OCI-LY1 (cell line): ENCODE results near the gene SPATS2L.

Experiments
- EZH2 ChIP-seq: fragments of 200-600 bp; sonication (generic), shearing (Covaris generic); IDR thresholded peaks from 2 replicates; pipeline ENCODE4 v1.8.0; 2017; ENCODE audit warnings: borderline replicate concordance, mixed run types, mild to moderate bottlenecking, antibody characterized with exemption, low read length, moderate library complexity, mixed read lengths
- TF ChIP-seq, protein P1 (sequence below): fragments of 200-600 bp; sonication (generic), shearing (Covaris generic); IDR thresholded peaks from 2 replicates; pipeline ENCODE4 v1.5.1; 2017; ENCODE audit warnings: mild to moderate bottlenecking, antibody characterized with exemption, low read length, moderate library complexity, mixed read lengths

DNA sequence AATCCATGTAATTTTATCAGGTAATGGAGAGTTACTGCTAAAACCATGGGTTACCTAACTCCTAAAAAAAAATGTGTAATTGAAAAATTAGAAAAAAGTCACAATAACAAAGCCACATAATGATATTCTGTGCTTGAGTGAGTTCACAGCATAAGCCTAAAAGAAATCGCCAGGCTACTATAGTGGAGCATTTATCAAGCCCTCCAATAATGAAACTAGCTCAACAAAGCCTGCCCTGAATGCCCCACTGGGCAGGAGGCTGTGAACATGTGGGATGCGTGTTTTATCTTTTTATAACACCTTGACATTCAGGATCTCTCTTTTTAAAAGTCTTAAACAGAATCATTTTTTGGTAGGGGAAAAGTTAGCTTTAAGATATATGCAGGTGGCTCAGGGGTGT is 117.0 kb downstream of the SPATS2L start:
- TF ChIP-seq EZH2 = no peak
- TF ChIP-seq, protein P1, sequence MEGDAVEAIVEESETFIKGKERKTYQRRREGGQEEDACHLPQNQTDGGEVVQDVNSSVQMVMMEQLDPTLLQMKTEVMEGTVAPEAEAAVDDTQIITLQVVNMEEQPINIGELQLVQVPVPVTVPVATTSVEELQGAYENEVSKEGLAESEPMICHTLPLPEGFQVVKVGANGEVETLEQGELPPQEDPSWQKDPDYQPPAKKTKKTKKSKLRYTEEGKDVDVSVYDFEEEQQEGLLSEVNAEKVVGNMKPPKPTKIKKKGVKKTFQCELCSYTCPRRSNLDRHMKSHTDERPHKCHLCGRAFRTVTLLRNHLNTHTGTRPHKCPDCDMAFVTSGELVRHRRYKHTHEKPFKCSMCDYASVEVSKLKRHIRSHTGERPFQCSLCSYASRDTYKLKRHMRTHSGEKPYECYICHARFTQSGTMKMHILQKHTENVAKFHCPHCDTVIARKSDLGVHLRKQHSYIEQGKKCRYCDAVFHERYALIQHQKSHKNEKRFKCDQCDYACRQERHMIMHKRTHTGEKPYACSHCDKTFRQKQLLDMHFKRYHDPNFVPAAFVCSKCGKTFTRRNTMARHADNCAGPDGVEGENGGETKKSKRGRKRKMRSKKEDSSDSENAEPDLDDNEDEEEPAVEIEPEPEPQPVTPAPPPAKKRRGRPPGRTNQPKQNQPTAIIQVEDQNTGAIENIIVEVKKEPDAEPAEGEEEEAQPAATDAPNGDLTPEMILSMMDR = no peak
